ENCODE data around the gene MAPK8.

MAPK8 gene

GRCh38 chr10:48450233-48450740, 143.8 kb downstream of the MAPK8 start:
- TF ChIP-seq CTCF (conservative IDR thresholded peaks at IDR 0.05; ENCODE audit: low read depth, low read length), result no peak
- DNase-seq (ENCODE audit: low read depth), result no peak
- no peak overlapping the region for H3K4me3 ChIP-seq (ENCODE audit: low read length)

DNA sequence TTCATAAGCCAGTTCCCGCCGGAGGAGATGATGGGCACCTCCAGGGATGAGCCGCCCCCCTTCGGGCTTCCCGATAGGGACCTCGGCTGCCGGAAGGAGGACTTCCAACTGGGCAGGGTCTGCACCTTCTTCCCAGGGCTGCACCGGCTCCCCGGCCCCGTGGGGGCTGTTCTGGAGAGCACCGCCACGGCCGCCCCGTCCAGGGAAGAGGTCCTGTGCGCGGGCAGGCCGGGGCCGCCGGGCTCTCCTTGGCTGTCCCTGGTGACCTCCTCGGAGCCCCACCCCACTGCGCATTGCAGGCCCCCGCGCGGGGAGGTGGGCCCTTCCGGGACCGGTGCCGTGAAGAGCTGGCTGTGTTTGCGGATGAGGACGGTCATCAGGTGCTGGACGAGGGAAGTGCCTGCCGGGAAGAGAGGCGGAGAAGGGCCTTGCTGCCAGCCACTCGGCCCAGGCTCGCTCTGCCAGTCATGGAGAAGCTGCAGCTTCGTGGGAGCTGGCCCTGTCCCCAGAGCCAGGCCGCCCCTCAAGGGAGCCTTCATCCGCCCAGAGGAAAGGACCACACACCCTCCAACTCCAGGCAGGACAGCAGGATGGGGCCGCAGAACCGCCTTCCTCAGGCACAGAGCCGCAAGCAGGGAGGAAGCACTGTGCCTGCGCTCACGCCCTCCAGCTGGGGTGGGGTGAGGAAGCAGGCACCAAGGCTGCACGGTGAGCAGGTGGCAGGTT, 144.4 kb downstream of the MAPK8 start:
- DNase-seq (ENCODE audit: low read depth), result no peak
- no peak overlapping the region for H3K4me3 ChIP-seq (ENCODE audit: low read length)
- TF ChIP-seq CTCF (conservative IDR thresholded peaks at IDR 0.05; ENCODE audit: low read depth, low read length), result no peak

DNA sequence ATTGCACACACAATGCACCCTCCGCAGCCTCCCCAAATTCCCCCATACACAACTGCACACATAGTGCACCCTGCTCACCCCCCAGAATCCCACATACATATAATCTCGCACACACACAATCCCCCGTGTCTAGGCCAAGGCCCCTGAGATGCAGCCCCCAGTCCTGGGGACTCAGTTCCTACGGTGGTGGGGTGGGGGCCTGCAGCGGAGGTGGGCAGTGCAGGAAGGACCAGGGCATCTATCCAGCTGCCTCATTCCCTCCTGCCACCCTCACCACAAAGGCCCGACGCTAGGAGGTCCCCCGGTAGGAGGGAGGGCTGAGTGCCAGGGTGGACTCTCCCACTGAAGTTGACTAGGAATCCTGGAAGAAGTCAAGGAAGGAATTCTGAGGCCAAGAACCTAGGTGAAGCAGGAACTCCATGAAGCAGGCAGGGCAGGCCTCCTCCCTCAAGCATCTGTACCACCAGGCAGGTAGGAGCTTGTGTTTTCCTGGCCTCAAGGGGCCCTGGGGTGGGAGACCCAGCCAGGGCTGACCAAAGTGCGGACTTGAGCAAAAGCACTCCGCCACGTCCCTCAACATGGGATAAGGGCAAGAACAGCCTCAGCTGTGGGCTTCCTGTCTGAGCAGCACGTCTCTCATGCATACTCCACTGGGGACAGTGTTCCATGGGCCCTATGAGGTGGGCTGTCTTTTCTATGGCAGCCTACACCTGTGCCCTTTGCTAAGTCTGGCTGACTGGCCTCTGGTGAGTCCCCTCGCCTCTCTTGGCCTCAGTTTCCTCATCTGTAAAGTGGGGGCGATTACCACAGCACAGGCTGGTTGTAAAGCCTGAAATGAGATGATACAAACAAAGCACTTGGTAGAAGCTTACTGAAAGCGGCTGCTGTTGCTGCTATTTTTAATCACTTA, 145.7 kb downstream of the MAPK8 start:
- DNase-seq (ENCODE audit: low read depth), result no peak
- no peak overlapping the region for H3K4me3 ChIP-seq (ENCODE audit: low read length)
- TF ChIP-seq CTCF (conservative IDR thresholded peaks at IDR 0.05; ENCODE audit: low read depth, low read length), result no peak

GRCh38 chr10:48452879-48453412, 146.5 kb downstream of the MAPK8 start:
- H3K4me3 ChIP-seq (ENCODE audit: low read length), result no peak overlapping the region
- DNase-seq (ENCODE audit: low read depth), result no peak
- no peak for TF ChIP-seq CTCF (conservative IDR thresholded peaks at IDR 0.05; ENCODE audit: low read depth, low read length)

DNA sequence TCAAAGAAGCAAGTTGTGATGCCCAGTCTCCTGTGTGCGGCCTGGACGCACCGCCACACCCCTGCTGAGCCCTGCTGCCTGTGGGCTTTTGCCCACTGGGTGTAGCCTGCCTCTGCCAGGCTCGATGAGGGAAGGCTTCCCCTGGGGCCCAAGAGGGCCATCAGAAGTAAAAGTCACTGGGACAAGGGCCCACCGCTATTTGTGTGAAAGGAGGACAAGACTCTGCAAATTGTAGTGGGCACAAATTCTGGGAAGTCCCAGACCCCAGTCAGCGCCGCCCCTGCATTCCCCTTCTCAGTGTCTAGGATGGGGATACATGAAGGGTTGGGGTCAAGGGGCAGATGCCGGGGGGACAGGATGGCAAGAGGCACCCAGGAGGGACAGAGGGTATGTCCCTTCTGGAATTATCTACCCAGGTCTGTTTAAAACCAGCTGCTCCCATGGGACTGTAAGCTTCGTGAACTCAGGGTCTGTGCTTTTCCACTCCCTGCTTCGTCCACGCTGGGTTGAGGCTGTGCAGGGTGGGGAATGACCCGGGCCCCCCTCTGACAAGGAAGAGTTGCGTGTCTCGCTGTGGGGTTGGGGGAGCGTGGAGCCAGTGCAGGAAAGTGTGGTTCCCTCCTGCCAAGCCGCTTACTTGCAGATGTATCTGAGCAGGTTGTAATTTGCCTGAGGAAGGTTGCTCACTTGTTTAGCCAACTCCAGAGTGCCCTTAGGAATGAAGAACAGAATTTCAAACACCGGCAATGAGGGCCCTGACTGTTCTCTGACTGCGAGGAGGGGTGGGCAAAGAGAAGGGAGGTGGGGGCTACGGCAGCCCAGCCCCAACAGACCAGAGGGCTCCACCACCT, 147.2 kb downstream of the MAPK8 start:
- no peak for DNase-seq (ENCODE audit: low read depth)
- no peak overlapping the region for H3K4me3 ChIP-seq (ENCODE audit: low read length)
- no peak for TF ChIP-seq CTCF (conservative IDR thresholded peaks at IDR 0.05; ENCODE audit: low read depth, low read length)

DNA sequence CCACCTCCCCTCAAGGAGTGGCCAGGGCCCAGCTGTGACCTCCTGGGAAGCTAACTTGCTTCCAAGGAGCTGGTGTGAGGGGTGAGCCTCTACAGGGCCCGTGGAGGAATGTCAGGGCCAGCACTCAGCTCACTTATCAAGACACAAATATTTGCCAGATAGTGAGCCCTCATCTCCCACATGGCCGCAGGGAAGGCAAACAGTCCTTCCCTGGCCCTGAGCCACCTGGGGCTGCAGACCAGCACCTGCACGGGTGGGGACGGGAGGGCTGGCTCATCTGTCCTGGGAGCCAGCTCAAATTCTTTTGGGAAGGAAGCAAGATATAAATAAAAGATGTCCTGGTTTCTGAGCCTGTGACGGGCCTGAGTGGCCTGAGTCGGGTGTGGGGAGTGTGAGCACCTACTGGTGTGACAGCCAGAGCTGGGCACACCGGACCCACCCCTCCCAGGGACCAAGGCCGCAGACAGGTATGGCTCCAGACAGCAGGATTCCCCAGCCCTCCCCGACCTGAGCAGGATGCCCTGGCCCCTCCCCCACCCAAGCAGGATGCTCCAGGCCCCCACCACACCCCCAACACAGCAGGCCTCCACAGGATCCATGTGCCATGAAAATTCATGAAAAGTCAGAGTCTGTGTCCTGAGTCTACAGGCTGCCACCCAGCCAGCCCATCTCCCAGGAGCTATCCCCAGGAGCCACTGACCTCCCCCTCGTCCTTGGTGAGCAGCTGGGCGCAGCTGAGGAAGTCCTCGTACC, 148.0 kb downstream of the MAPK8 start:
- no peak for TF ChIP-seq CTCF (conservative IDR thresholded peaks at IDR 0.05; ENCODE audit: low read depth, low read length)
- no peak overlapping the region for H3K4me3 ChIP-seq (ENCODE audit: low read length)
- DNase-seq (ENCODE audit: low read depth), result no peak
